Left ventricle myocardium inferior (tissue), 1 donor: ENCODE data around the gene EFNB1. TPM values are rescaled to one million over a fixed set of nuclear protein-coding genes. Genes with fewer than 3 reads are reported as not detected.
"Not testable (repeated sequence)": the region's sequence is repeated elsewhere in the genome, so short reads cannot be mapped to it uniquely, and the experiment has no call there.

Experiments
- DNase-seq: peaks from one replicate; pipeline ENCODE4 v3.0.0-alpha.2; 2020
- H3K27ac ChIP-seq: fragments of 200-600 bp; replicated peaks from 2 replicates; pipeline ENCODE4 v1.8.0; 2021
- H3K27me3 ChIP-seq: fragments of 200-600 bp; 2 replicates; pipeline ENCODE4 v1.8.0; 2021; ENCODE audit warnings: low read depth
- H3K36me3 ChIP-seq: fragments of 200-600 bp; 2 replicates; pipeline ENCODE4 v1.8.0; 2021
- H3K4me1 ChIP-seq: fragments of 200-600 bp; 2 replicates; pipeline ENCODE4 v1.8.0; 2021
- H3K4me3 ChIP-seq: fragments of 200-600 bp; 2 replicates; pipeline ENCODE4 v1.8.0; 2021; ENCODE audit warnings: mild to moderate bottlenecking, moderate library complexity
- H3K9me3 ChIP-seq: fragments of 200-600 bp; replicated peaks from 2 replicates; pipeline ENCODE4 v1.8.0; 2021
- CTCF ChIP-seq: fragments of 200-600 bp; IDR thresholded peaks from 2 replicates; pipeline ENCODE4 v1.8.0; 2021; ENCODE audit warnings: antibody characterized with exemption, mild to moderate bottlenecking, borderline replicate concordance
- intact Hi-C: fragments of 100-400 bp; cut with micrococcal nuclease; formaldehyde crosslinking; loops from one replicate; pipeline ENCODE4 v1.11.0; 2022
- long read RNA-seq: library from polyadenylated mRNA; unstranded; transcript quantifications from one replicate; pipeline ENCODE4 v2.0.0, GENCODE V29; 2021
- total RNA-seq: library from RNA; stranded (reverse); fragmentation: NEBNext Ultra II Directional; extraction: Animal tissue kit (Norgen Biotek cat#: 25700); gene quantifications from one replicate; pipeline ENCODE4 v1.2.1, GENCODE V29; 2021
- donor health status: DM: no; HTN: yes; CAD: no; lungs with severe emphysema.

The EFNB1 gene
- total RNA-seq, result 14.7 TPM
- long read RNA-seq, transcript EFNB1-201 (5 exons, 3,314 nt), result major isoform, 29 of 37 reads
- long read RNA-seq, partial matches to known transcripts, result 8 of 37 reads
- long read RNA-seq, other reads (novel, unspliced or antisense), result 0 of 37 reads

- no peaks in the 10 kb centered on the region for H3K36me3 ChIP-seq
Measured at GRCh38 chrX:68828740-68829581, at the start of gene EFNB1. TSS of gene EFNB1 (plus strand) at chrX:68829021. CDS start at chrX:68829777, 756 bp downstream.

GRCh38 chrX:68781295-68781694, 47.5 kb upstream of the EFNB1 start:
- H3K4me3 ChIP-seq, intact Hi-C loops, H3K9me3 ChIP-seq, H3K36me3 ChIP-seq, H3K27me3 ChIP-seq, DNase-seq, H3K27ac ChIP-seq, H3K4me1 ChIP-seq: not testable (repeated sequence)

More at GRCh38 chrX:68828740-68829581, at the start of gene EFNB1:
- peak; percentile 90 for DNase-seq
- no peaks in the 10 kb centered on the region for H3K27me3 ChIP-seq
- peak within 1 kb of the TSS; percentile 88 for H3K4me3 ChIP-seq
- peak within 1 kb of the TSS; percentile 89 for H3K27ac ChIP-seq
- H3K9me3 ChIP-seq, result no peaks in the 10 kb centered on the region
- TF ChIP-seq CTCF, result no peak
- intact Hi-C loops, result loop anchor here (5.0 kb wide), 1 partner anchor 233 kb away; no protein-coding TSS in a partner anchor
- peaks cover 43% of the 10 kb centered on the region for H3K4me1 ChIP-seq

- Histone ChIP-seq H3K9me3 (no peaks in the 10 kb centered on the region), H3K27me3 (no peaks in the 10 kb centered on the region), H3K27ac (no peak overlapping the region), H3K4me1 (no peaks in the 10 kb centered on the region), H3K4me3 (no peak overlapping the region), H3K36me3 (no peaks in the 10 kb centered on the region)
- no peak for TF ChIP-seq CTCF
- DNase-seq, result no peak
- intact Hi-C loops, result no loop called here
Measured at GRCh38 chrX:68784816-68785215, 44.0 kb upstream of the EFNB1 start.

GRCh38 chrX:68786581-68786980, 42.2 kb upstream of the EFNB1 start:
- H3K27ac ChIP-seq, H3K36me3 ChIP-seq, H3K4me1 ChIP-seq, intact Hi-C loops, DNase-seq, H3K27me3 ChIP-seq, H3K4me3 ChIP-seq, H3K9me3 ChIP-seq: not testable (repeated sequence)

GRCh38 chrX:68789966-68790365, 38.9 kb upstream of the EFNB1 start:
- no peaks in the 10 kb centered on the region for H3K36me3 ChIP-seq
- intact Hi-C loops, result no loop called here
- peak overlapping the region; percentile 23 for H3K27ac ChIP-seq
- H3K27me3 ChIP-seq, result no peaks in the 10 kb centered on the region
- H3K4me1 ChIP-seq, result no peaks in the 10 kb centered on the region
- no peaks in the 10 kb centered on the region for H3K9me3 ChIP-seq
- no peak overlapping the region for H3K4me3 ChIP-seq
- no peak for TF ChIP-seq CTCF
- no peak for DNase-seq

- no peak overlapping the region for H3K4me3 ChIP-seq
- no peaks in the 10 kb centered on the region for H3K4me1 ChIP-seq
- H3K27ac ChIP-seq, result no peak overlapping the region
- DNase-seq, result no peak
- intact Hi-C loops, result no loop called here
- no peak for TF ChIP-seq CTCF
- no peaks in the 10 kb centered on the region for H3K27me3 ChIP-seq
- no peaks in the 10 kb centered on the region for H3K9me3 ChIP-seq
- H3K36me3 ChIP-seq, result no peaks in the 10 kb centered on the region
Measured at GRCh38 chrX:68792083-68792482, 36.7 kb upstream of the EFNB1 start.
